Heart right ventricle (tissue), 16 donors: Measurements from ENCODE around the gene RUNX1. TPM values are rescaled to one million over a fixed set of nuclear protein-coding genes. Genes with fewer than 3 reads are reported as not detected.

Source experiments
- ATAC-seq, 8 donors: fragments of 200-7000 bp; cut with Tn5 transposase; one replicate each; pipeline ENCODE4 v1.9.1; 2020; ENCODE audit warnings: mild to moderate bottlenecking in 8 of 8, moderate library complexity in 8 of 8, moderate number of reproducible peaks in 1 of 8
- DNase-seq, 2 donors: peaks; one replicate each; pipeline ENCODE4 v3.0.0-alpha.2; 2020
- H3K27ac ChIP-seq, 10 donors: fragments of 200-600 bp; sonication (generic) in 2 of 10; one replicate each; pipeline versions ENCODE4 v1.5.0 to v1.8.0; 2020 to 2022; ENCODE audit warnings: mild to moderate bottlenecking in 3 of 10
- H3K27me3 ChIP-seq, 7 donors: fragments of 200-600 bp; one replicate each; pipeline ENCODE4 v1.8.0; 2021 to 2022; ENCODE audit warnings: mild to moderate bottlenecking in 2 of 7
- H3K36me3 ChIP-seq, 9 donors: fragments of 200-600 bp; sonication (generic) in 1 of 9; one replicate each; pipeline versions ENCODE4 v1.5.0 to v1.8.0; 2020 to 2022; ENCODE audit warnings: mild to moderate bottlenecking in 2 of 9
- H3K4me1 ChIP-seq, 9 donors: fragments of 200-600 bp; sonication (generic) in 1 of 9; one replicate each; pipeline versions ENCODE4 v1.5.0 to v1.8.0; 2020 to 2022; ENCODE audit warnings: mild to moderate bottlenecking in 4 of 9
- H3K4me3 ChIP-seq, 10 donors: fragments of 200-600 bp; sonication (generic) in 2 of 10; one replicate each; pipeline versions ENCODE4 v1.5.0 to v1.8.0; 2020 to 2022; ENCODE audit warnings: mild to moderate bottlenecking in 7 of 10, moderate library complexity in 2 of 10
- H3K9me3 ChIP-seq, 11 donors: fragments of 200-600 bp in 10 of 11; sonication (generic) in 2 of 11; one replicate each; pipeline versions ENCODE4 v1.5.0 to v1.8.0; 2013 to 2022; ENCODE audit warnings: mild to moderate bottlenecking in 2 of 11, control low read depth in 1 of 11, moderate library complexity in 1 of 11
- CTCF ChIP-seq, 9 donors: fragments of 200-600 bp; sonication (generic) in 2 of 9; IDR thresholded peaks; one replicate each; pipeline versions ENCODE4 v1.5.0 to v1.8.0; 2021 to 2022; ENCODE audit warnings: antibody characterized with exemption in 9 of 9, mild to moderate bottlenecking in 5 of 9, moderate library complexity in 1 of 9
- WGBS, 2 donors: extraction: QIAGEN DNeasy Blood & Tissue Kit; methylation state at CpG; one replicate each; pipeline ENCODE4 v1.1.7; 2013; ENCODE audit warnings: inconsistent platforms in 1 of 2; 5-methylcytosine and 5-hydroxymethylcytosine counted together
- intact Hi-C, 10 donors: fragments of 100-400 bp; cut with DNase I; formaldehyde crosslinking; loops; one replicate each; pipeline versions ENCODE4 v1.11.1 to v1.14.2; 2022
- polyA plus RNA-seq, 2 donors: library from polyadenylated mRNA; stranded (reverse); fragments of 200-250 nt; gene quantifications; one replicate each; pipeline ENCODE4 v1.2.3, GENCODE V29; 2013
- total RNA-seq, 10 donors: library from RNA; stranded (reverse); fragmentation: NEBNext Ultra II Directional in 3 of 10; extraction: Animal tissue kit (Norgen Biotek cat#: 25700) in 3 of 10; gene quantifications; one replicate each; pipeline versions ENCODE4 v1.2.1 to v1.2.4, GENCODE V29; 2021 to 2023
- donor health status: Arrhythmogenic right ventricular cardiomyopathy.
- donor health status: ischemic (EF 13 %, LVEDD 7.1; RV severe dilation, severe dysfunction).
- donor health status: healthy with polysubstance abuse.
- donor health status: DM: no; HTN: yes; CAD: no.
- donor health status: DM: no; HTN: no; CAD: no.
- donor health status: ischemic (EF 25% LVEDD 6.9; RV normal size, moderate dysfunction).
- donor health status: ischemic (EF 25% LVEDD 5.7; RV mildly dilated, moderate dysfunction).
- donor health status: healthy.
- donor health status: DM: yes; HTN: yes; CAD: no.
- donor health status: Ischemic cardiomyopathy.
- donor health status: ischemic (EF 35%, LVEDD 5.7; RV mildly dilated, moderate dysfunction).
- donor health status: nonischemic (EF 11% LVEDD 7.7; RV severe dilation, severe dysfunction).
- donor health status: DM: yes; HTN: yes; CAD: no.
- donor health status: PGD.
- donor health status: ischemic (EF 29% LVEDD 5.4; RV normal size, mild dysfunction).
- donor health status: nonischemic (EF 23%, LVEDD 6.1; RV moderate dilation, normal function).

The RUNX1 gene
- total and polyA plus RNA-seq, 12 donors = 0.88 to 29.3 (median 3.5) TPM

GRCh38 chr21:34818662-34819158 is 230.4 kb downstream of the RUNX1 start:
- TF ChIP-seq CTCF (IDR thresholded peaks at IDR 0.05) = no peak
- ATAC-seq (no peak), DNase-seq (no peak)
- Histone ChIP-seq H3K9me3 (no peaks in the 10 kb centered on the region), H3K4me1 (peaks cover 0 to 39% (median 0%) of the 10 kb centered on the region in 9 donors), H3K27ac (no peak overlapping the region), H3K4me3 (no peak overlapping the region), H3K36me3 (peaks cover 0 to 100% (median 0%) of the 10 kb centered on the region in 9 donors), H3K27me3 (peaks cover 0 to 29% (median 3%) of the 10 kb centered on the region in 7 donors)
- WGBS, 2 donors = 64 to 69% methylated on average over 8 of the region's 8 CpGs
- intact Hi-C loops = no loop called here

GRCh38 chr21:34817821-34818661 is 231.1 kb downstream of the RUNX1 start:
- ATAC-seq = no peak
- DNase-seq = no peak
- peaks cover 0 to 41% (median 0%) of the 10 kb centered on the region in 9 donors for H3K4me1 ChIP-seq
- H3K4me3 ChIP-seq = no peak overlapping the region
- H3K36me3 ChIP-seq = peaks cover 0 to 100% (median 0%) of the 10 kb centered on the region in 9 donors
- no peak for TF ChIP-seq CTCF (IDR thresholded peaks at IDR 0.05)
- H3K27me3 ChIP-seq = peaks cover 0 to 36% (median 3%) of the 10 kb centered on the region in 7 donors
- intact Hi-C loops = no loop called here
- H3K27ac ChIP-seq = no peak overlapping the region
- no peaks in the 10 kb centered on the region for H3K9me3 ChIP-seq
- 77 to 84% methylated on average over 16 of the region's 16 CpGs for WGBS, 2 donors

GRCh38 chr21:34815831-34816705 is 233.0 kb downstream of the RUNX1 start:
- Histone ChIP-seq H3K27ac (no peak overlapping the region), H3K27me3 (peaks cover 0 to 36% (median 4%) of the 10 kb centered on the region in 7 donors), H3K9me3 (no peaks in the 10 kb centered on the region), H3K4me1 (peaks cover 0 to 50% (median 0%) of the 10 kb centered on the region in 9 donors), H3K4me3 (no peak overlapping the region), H3K36me3 (peaks cover 0 to 95% (median 0%) of the 10 kb centered on the region in 9 donors)
- WGBS, 2 donors = 86 to 87% methylated on average over 9 of the region's 9 CpGs
- DNase-seq = no peak
- TF ChIP-seq CTCF (IDR thresholded peaks at IDR 0.05) = no peak
- no peak for ATAC-seq
- intact Hi-C loops = no loop called here

- 61 to 62% methylated on average over 6 of the region's 6 CpGs for WGBS, 2 donors
- H3K4me3 ChIP-seq = no peak overlapping the region
- H3K27ac ChIP-seq = no peak overlapping the region
- no peak for TF ChIP-seq CTCF (IDR thresholded peaks at IDR 0.05)
- peaks cover 0 to 95% (median 0%) of the 10 kb centered on the region in 9 donors for H3K36me3 ChIP-seq
- DNase-seq = no peak
- H3K4me1 ChIP-seq = peaks cover 0 to 65% (median 0%) of the 10 kb centered on the region in 9 donors
- intact Hi-C loops = no loop called here
- H3K9me3 ChIP-seq = no peaks in the 10 kb centered on the region
- peaks cover 0 to 34% (median 4%) of the 10 kb centered on the region in 7 donors for H3K27me3 ChIP-seq
- ATAC-seq = no peak
These were observed 234.6 kb downstream of the RUNX1 start for GRCh38 chr21:34814529-34814951.
